GM12874 (cell line): ENCODE data around the gene TMEM63B.

Source experiments
- CTCF ChIP-seq: IDR thresholded peaks from 2 replicates; pipeline ENCODE4 v1.5.1; 2011; ENCODE audit warnings: low read depth, mild to moderate bottlenecking, control low read depth, low read length, moderate library complexity; ENCODE audit not compliant: insufficient read depth

The TMEM63B gene

DNA sequence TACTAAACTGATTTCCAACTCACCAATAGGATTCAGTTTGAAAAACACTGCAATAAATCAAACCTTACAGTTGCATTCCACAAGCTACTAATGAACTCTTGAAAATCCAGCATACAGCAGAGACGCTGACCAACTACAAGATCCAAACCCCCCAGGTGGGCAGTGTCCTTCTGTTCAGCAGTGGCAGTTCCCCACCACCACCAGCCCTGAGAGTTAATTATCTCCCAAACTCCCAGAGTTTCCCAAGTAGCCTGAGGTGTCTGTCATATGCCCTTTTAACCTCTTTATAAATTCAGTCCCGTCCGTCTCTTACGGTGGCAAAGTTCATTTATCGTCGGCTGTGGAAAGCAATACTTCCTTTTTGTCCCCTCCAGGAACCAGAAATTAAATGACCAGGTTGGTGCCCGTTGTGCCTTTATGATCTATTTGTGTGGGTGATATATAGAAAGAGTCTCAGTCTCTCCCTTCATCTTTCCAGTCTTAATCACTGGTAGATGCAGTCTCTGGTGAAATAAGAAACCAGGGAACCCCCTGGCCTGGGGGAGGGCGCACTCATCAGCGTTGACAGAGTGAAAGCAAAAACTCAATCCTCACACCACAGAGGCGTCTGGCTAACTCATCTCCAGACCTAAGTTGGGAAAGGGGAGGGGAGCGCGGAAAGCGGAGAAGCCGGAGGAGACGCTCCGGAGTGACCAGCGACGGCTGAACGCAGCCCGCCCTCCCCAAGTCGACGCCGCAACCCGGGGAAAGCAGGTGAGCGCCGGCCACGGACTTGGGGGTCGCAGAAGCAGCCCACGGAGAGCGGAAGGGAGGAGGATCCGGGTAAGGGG is 819 bp upstream of the TMEM63B start:
- no peak for TF ChIP-seq CTCF

- no peak for TF ChIP-seq CTCF
These were observed 915 bp downstream of the TMEM63B start for GRCh38 chr6:44128020-44128917.

DNA sequence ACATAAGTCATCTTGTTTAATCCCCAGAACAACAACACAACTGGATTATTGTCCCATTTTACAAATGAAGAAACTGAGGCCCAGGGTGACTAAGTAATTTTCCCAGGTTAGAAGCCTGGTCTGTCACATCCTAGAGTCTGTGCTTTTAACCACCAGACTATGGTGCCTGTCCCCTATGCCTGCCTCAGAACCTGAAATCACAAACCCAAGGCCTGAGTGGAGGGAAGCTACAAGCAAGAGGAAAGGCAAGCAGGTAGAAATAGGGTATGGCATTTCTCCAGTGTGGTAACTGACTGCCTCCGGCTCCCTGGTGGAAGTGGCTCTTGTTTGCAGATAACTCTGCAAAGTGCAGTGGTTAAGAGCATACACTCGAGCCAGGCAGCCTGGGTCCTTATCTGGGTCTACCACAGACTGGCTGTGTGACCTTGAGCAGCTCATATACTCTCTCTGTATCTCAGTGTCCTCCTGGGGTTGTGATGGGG is 2.5 kb downstream of the TMEM63B start:
- TF ChIP-seq CTCF = no peak

GRCh38 chr6:44131892-44132291 is 4.5 kb downstream of the TMEM63B start:
- TF ChIP-seq CTCF = no peak

DNA sequence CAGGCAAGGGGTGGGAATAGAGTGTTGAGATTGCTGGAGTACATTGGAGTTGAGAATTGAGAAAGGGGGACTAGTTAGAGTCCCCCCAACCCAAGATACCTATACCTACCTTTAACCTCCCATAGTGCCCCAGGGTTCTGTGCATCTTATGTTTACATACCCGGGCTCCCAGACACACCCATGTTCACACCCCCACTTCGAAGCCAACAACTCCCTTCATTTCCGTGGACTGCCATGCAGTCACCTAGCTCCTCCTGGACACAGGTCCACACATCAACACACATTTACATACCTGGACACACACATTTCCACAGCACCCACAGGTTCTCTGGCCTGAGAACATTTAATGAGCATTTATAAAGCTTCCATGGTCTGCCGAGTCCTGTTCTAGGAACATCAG is 5.1 kb downstream of the TMEM63B start:
- TF ChIP-seq CTCF = no peak

DNA sequence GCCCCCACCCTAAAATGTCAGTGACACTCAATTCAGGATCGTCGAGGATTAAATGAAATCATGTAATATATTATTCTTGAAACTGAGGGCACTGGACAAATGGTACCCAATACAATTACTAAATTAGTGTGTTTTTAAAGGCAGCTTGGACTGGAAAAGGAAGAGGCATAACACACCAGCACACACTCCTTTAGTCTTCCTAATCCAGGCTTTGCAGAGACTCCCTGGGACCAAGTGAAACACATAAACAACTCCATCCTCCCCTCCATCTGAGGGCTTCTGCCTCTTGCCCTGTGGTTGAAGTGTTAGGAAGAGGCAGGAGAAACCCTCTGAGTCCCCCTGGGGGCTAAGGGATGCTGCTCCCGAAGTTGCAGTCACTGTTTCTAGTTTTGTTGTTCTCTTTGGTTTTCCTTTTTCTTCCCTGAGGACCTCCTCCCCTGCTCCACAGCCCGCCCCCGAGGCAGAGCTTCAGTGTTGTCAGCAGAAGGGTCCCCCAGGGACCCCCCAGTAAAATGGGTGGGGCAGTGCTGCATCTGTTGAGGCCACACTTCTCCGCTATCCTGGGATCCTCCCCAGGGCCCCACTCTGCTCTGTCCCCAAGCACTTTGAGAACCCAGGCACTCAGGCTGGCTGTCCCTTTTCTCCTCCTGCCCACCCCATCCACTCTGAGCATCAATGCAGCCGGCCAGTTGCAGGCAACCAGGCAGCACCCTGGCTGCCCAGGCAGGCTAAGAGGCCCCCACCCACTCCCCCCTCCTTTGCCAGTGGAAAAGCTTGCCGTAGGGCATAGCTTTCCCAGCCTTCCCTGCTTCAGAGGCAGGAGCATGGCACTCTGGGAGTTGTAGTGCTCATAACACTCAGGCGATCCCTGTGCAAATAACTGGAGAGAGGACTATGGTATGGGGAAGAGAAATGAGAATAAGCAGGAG is 5.9 kb downstream of the TMEM63B start:
- no peak for TF ChIP-seq CTCF
